ENCODE data around the gene ZNF614.
"Not testable (repeated sequence)": the region's sequence is repeated elsewhere in the genome, so short reads cannot be mapped to it uniquely, and the experiment has no call there.

ZNF614 gene

GRCh38 chr19:52028027-52028779 is at the start of gene ZNF614:
ZNF614 (minus strand) TSS chr19:52028379; CDS start chr19:52025745, 2,634 bp downstream.
- Histone ChIP-seq H2AFZ (ENCODE audit: low read length, unreplicated experiment) (peak within 1 kb of the TSS; percentile 74), H3K27ac (ENCODE audit: low read depth, low read length) (peak within 1 kb of the TSS; percentile 83), H3K79me2 (ENCODE audit: control insufficient read depth, insufficient read depth, low read length, unreplicated experiment) (peaks cover 16% of the 10 kb centered on the region), H3K4me1 (ENCODE audit: control insufficient read depth, insufficient read depth, low read length, unreplicated experiment) (no peaks in the 10 kb centered on the region), H3K4me3 (ENCODE audit: low read depth, low read length) (peak within 1 kb of the TSS; percentile 97), H3K27me3 (ENCODE audit: insufficient read depth, low read length) (no peaks in the 10 kb centered on the region), H3K36me3 (ENCODE audit: insufficient read depth, low read length) (peaks cover 40% of the 10 kb centered on the region)

- peaks cover 89% of the 10 kb centered on the region for H3K36me3 ChIP-seq (ENCODE audit: insufficient read depth, low read length)
- no peak overlapping the region for H2AFZ ChIP-seq (ENCODE audit: low read length, unreplicated experiment)
- H3K4me1 ChIP-seq (ENCODE audit: control insufficient read depth, insufficient read depth, low read length, unreplicated experiment) = no peaks in the 10 kb centered on the region
- H3K27ac ChIP-seq (ENCODE audit: low read depth, low read length) = peak overlapping the region; percentile 41; the same call in 1 of the 2 replicates
- H3K79me2 ChIP-seq (ENCODE audit: control insufficient read depth, insufficient read depth, low read length, unreplicated experiment) = peaks cover 7% of the 10 kb centered on the region
- H3K27me3 ChIP-seq (ENCODE audit: insufficient read depth, low read length) = no peaks in the 10 kb centered on the region
- H3K4me3 ChIP-seq (ENCODE audit: low read depth, low read length) = no peak overlapping the region
Measured at GRCh38 chr19:52070496-52070895, 42.3 kb upstream of the ZNF614 start.

- peaks cover 7% of the 10 kb centered on the region for H3K79me2 ChIP-seq (ENCODE audit: control insufficient read depth, insufficient read depth, low read length, unreplicated experiment)
- H3K27me3 ChIP-seq (ENCODE audit: insufficient read depth, low read length) = no peaks in the 10 kb centered on the region
- H3K27ac ChIP-seq (ENCODE audit: low read depth, low read length) = peak overlapping the region; percentile 27; the same call in 1 of the 2 replicates
- H3K4me3 ChIP-seq (ENCODE audit: low read depth, low read length) = no peak overlapping the region
- H2AFZ ChIP-seq (ENCODE audit: low read length, unreplicated experiment) = no peak overlapping the region
- H3K36me3 ChIP-seq (ENCODE audit: insufficient read depth, low read length) = peaks cover 89% of the 10 kb centered on the region
- H3K4me1 ChIP-seq (ENCODE audit: control insufficient read depth, insufficient read depth, low read length, unreplicated experiment) = no peaks in the 10 kb centered on the region
Measured at GRCh38 chr19:52069653-52070052, 41.5 kb upstream of the ZNF614 start.

GRCh38 chr19:52066258-52066863 is 38.2 kb upstream of the ZNF614 start:
- Histone ChIP-seq H3K27me3 (ENCODE audit: insufficient read depth, low read length) (no peaks in the 10 kb centered on the region), H3K36me3 (ENCODE audit: insufficient read depth, low read length) (peaks cover 86% of the 10 kb centered on the region), H3K79me2 (ENCODE audit: control insufficient read depth, insufficient read depth, low read length, unreplicated experiment) (no peaks in the 10 kb centered on the region), H2AFZ (ENCODE audit: low read length, unreplicated experiment) (no peak overlapping the region), H3K4me1 (ENCODE audit: control insufficient read depth, insufficient read depth, low read length, unreplicated experiment) (no peaks in the 10 kb centered on the region), H3K27ac (ENCODE audit: low read depth, low read length) (no peak overlapping the region), H3K4me3 (ENCODE audit: low read depth, low read length) (no peak overlapping the region)

- Histone ChIP-seq H3K4me3 (ENCODE audit: low read depth, low read length) (no peak overlapping the region), H2AFZ (ENCODE audit: low read length, unreplicated experiment) (no peak overlapping the region), H3K36me3 (ENCODE audit: insufficient read depth, low read length) (peaks cover 76% of the 10 kb centered on the region), H3K27ac (ENCODE audit: low read depth, low read length) (no peak overlapping the region), H3K27me3 (ENCODE audit: insufficient read depth, low read length) (no peaks in the 10 kb centered on the region), H3K79me2 (ENCODE audit: control insufficient read depth, insufficient read depth, low read length, unreplicated experiment) (no peaks in the 10 kb centered on the region), H3K4me1 (ENCODE audit: control insufficient read depth, insufficient read depth, low read length, unreplicated experiment) (no peaks in the 10 kb centered on the region)
Measured at GRCh38 chr19:52065399-52065798, 37.2 kb upstream of the ZNF614 start.

GRCh38 chr19:52056480-52056879 is 28.3 kb upstream of the ZNF614 start:
- not testable (repeated sequence) for H3K4me3 ChIP-seq (ENCODE audit: low read depth, low read length); H3K27me3 ChIP-seq (ENCODE audit: insufficient read depth, low read length); H3K4me1 ChIP-seq (ENCODE audit: control insufficient read depth, insufficient read depth, low read length, unreplicated experiment); H3K79me2 ChIP-seq (ENCODE audit: control insufficient read depth, insufficient read depth, low read length, unreplicated experiment); H3K36me3 ChIP-seq (ENCODE audit: insufficient read depth, low read length); H3K27ac ChIP-seq (ENCODE audit: low read depth, low read length); H2AFZ ChIP-seq (ENCODE audit: low read length, unreplicated experiment)

- not testable (repeated sequence) for H3K36me3 ChIP-seq (ENCODE audit: insufficient read depth, low read length); H3K27ac ChIP-seq (ENCODE audit: low read depth, low read length); H3K4me3 ChIP-seq (ENCODE audit: low read depth, low read length); H3K79me2 ChIP-seq (ENCODE audit: control insufficient read depth, insufficient read depth, low read length, unreplicated experiment); H2AFZ ChIP-seq (ENCODE audit: low read length, unreplicated experiment); H3K27me3 ChIP-seq (ENCODE audit: insufficient read depth, low read length); H3K4me1 ChIP-seq (ENCODE audit: control insufficient read depth, insufficient read depth, low read length, unreplicated experiment)
Measured at GRCh38 chr19:52051736-52052135, 23.6 kb upstream of the ZNF614 start.

GRCh38 chr19:52048555-52049501 is 20.6 kb upstream of the ZNF614 start, which contains the start of gene ZNF432:
ZNF432 (minus strand) TSS chr19:52048838; CDS start chr19:52046868, 1,970 bp downstream.
- H3K27me3 ChIP-seq (ENCODE audit: insufficient read depth, low read length) = no peaks in the 10 kb centered on the region
- no peaks in the 10 kb centered on the region for H3K79me2 ChIP-seq (ENCODE audit: control insufficient read depth, insufficient read depth, low read length, unreplicated experiment)
- peaks cover 22% of the 10 kb centered on the region for H3K36me3 ChIP-seq (ENCODE audit: insufficient read depth, low read length)
- peak within 1 kb of the TSS; percentile 82 for H3K27ac ChIP-seq (ENCODE audit: low read depth, low read length)
- no peaks in the 10 kb centered on the region for H3K4me1 ChIP-seq (ENCODE audit: control insufficient read depth, insufficient read depth, low read length, unreplicated experiment)
- H2AFZ ChIP-seq (ENCODE audit: low read length, unreplicated experiment) = peak within 1 kb of the TSS; percentile 86
- peak within 1 kb of the TSS; percentile 75 for H3K4me3 ChIP-seq (ENCODE audit: low read depth, low read length)

GRCh38 chr19:52039169-52039568 is 11.0 kb upstream of the ZNF614 start:
- Histone ChIP-seq H3K4me1 (ENCODE audit: control insufficient read depth, insufficient read depth, low read length, unreplicated experiment) (no peaks in the 10 kb centered on the region), H3K79me2 (ENCODE audit: control insufficient read depth, insufficient read depth, low read length, unreplicated experiment) (no peaks in the 10 kb centered on the region), H3K27ac (ENCODE audit: low read depth, low read length) (no peak overlapping the region), H3K27me3 (ENCODE audit: insufficient read depth, low read length) (no peaks in the 10 kb centered on the region), H3K36me3 (ENCODE audit: insufficient read depth, low read length) (peaks cover 70% of the 10 kb centered on the region), H2AFZ (ENCODE audit: low read length, unreplicated experiment) (no peak overlapping the region), H3K4me3 (ENCODE audit: low read depth, low read length) (no peak overlapping the region)

GRCh38 chr19:52034051-52034728 is 6.0 kb upstream of the ZNF614 start:
- peaks cover 72% of the 10 kb centered on the region for H3K36me3 ChIP-seq (ENCODE audit: insufficient read depth, low read length)
- no peaks in the 10 kb centered on the region for H3K27me3 ChIP-seq (ENCODE audit: insufficient read depth, low read length)
- H3K4me3 ChIP-seq (ENCODE audit: low read depth, low read length) = no peak overlapping the region; the same call in 1 of the 2 replicates
- H3K4me1 ChIP-seq (ENCODE audit: control insufficient read depth, insufficient read depth, low read length, unreplicated experiment) = no peaks in the 10 kb centered on the region
- H2AFZ ChIP-seq (ENCODE audit: low read length, unreplicated experiment) = no peak overlapping the region
- H3K79me2 ChIP-seq (ENCODE audit: control insufficient read depth, insufficient read depth, low read length, unreplicated experiment) = no peaks in the 10 kb centered on the region
- H3K27ac ChIP-seq (ENCODE audit: low read depth, low read length) = no peak overlapping the region
